Astrocyte of the spinal cord (primary cell): Measurements from ENCODE around the gene UNC79.
"Not testable (repeated sequence)": the region's sequence is repeated elsewhere in the genome, so short reads cannot be mapped to it uniquely, and the experiment has no call there.

Experiments
- DNase-seq: peaks from one replicate; pipeline ENCODE4 v3.0.0; 2011; ENCODE audit warnings: low read depth, low spot score
- H3K4me3 ChIP-seq: 2 replicates; pipeline ENCODE4 v1.5.1; 2011; ENCODE audit warnings: low read depth, mild to moderate bottlenecking, low read length, moderate library complexity
- CTCF ChIP-seq: IDR thresholded peaks from 2 replicates; pipeline ENCODE4 v1.5.1; 2012; ENCODE audit warnings: low read depth, mild to moderate bottlenecking, low read length, inconsistent platforms
- in situ Hi-C: cut with HindIII; loops from 2 replicates; pipeline ENCODE4 v1.10.0; 2017; ENCODE audit warnings: low sequenced_read_pairs

Gene UNC79

GRCh38 chr14:93458234-93458633, 27.5 kb downstream of the UNC79 start:
- no peak for DNase-seq
- in situ Hi-C loops: no loop called here
- H3K4me3 ChIP-seq: no peak overlapping the region
- no peak for TF ChIP-seq CTCF

- in situ Hi-C loops: no loop called here
- DNase-seq: no peak
- no peak overlapping the region for H3K4me3 ChIP-seq
- no peak for TF ChIP-seq CTCF
These were observed 31.7 kb downstream of the UNC79 start for GRCh38 chr14:93462479-93462878.

GRCh38 chr14:93464271-93464670, 33.5 kb downstream of the UNC79 start:
- no peak for TF ChIP-seq CTCF
- no peak for DNase-seq
- no peak overlapping the region for H3K4me3 ChIP-seq
- in situ Hi-C loops: no loop called here

- in situ Hi-C loops: no loop called here
- H3K4me3 ChIP-seq: no peak overlapping the region
- DNase-seq: no peak
- no peak for TF ChIP-seq CTCF
These were observed 44.7 kb downstream of the UNC79 start for GRCh38 chr14:93475471-93475870.

- no peak for TF ChIP-seq CTCF
- DNase-seq: no peak
- in situ Hi-C loops: no loop called here
- no peak overlapping the region for H3K4me3 ChIP-seq
These were observed 45.6 kb downstream of the UNC79 start for GRCh38 chr14:93476305-93476704.

GRCh38 chr14:93479074-93479473, 48.3 kb downstream of the UNC79 start:
- H3K4me3 ChIP-seq, in situ Hi-C loops, DNase-seq: not testable (repeated sequence)

- no peak for TF ChIP-seq CTCF
- in situ Hi-C loops: no loop called here
- no peak for DNase-seq
- H3K4me3 ChIP-seq: no peak overlapping the region
These were observed 50.1 kb downstream of the UNC79 start for GRCh38 chr14:93480867-93481266.
